GM23338 (cell line): Measurements from ENCODE around the gene UBA6. TPM values are rescaled to one million over a fixed set of nuclear protein-coding genes. Genes with fewer than 3 reads are reported as not detected.

Experiments used
- ATAC-seq: fragments of 200-7000 bp; cut with Tn5 transposase; 3 replicates; pipeline ENCODE4 v1.9.1; 2020
- DNase-seq: peaks from one replicate; pipeline ENCODE4 v3.0.0-alpha.2; 2015; ENCODE audit warnings: low spot score
- H2AFZ ChIP-seq: fragments of 200-600 bp; sonication (generic); 2 replicates; pipeline ENCODE4 v1.8.0; 2016; ENCODE audit warnings: antibody characterized with exemption, mild to moderate bottlenecking, moderate library complexity
- H3F3A ChIP-seq: fragments of 200-600 bp; sonication (generic); replicated peaks from 2 replicates; pipeline ENCODE4 v1.8.0; 2017; ENCODE audit warnings: antibody characterized with exemption, mixed run types, low read depth
- H3K27ac ChIP-seq: fragments of 200-600 bp; sonication (generic); 2 replicates; pipeline ENCODE4 v1.6.1; 2016; ENCODE audit warnings: low read depth
- H3K27me3 ChIP-seq: fragments of 200-600 bp; sonication (generic); 2 replicates; pipeline ENCODE4 v1.8.0; 2016; ENCODE audit warnings: mild to moderate bottlenecking, mixed run types, moderate library complexity; ENCODE audit not compliant: insufficient read depth
- H3K36me3 ChIP-seq: fragments of 200-600 bp; sonication (generic); 2 replicates; pipeline ENCODE4 v1.8.0; 2016; ENCODE audit warnings: mild to moderate bottlenecking; ENCODE audit not compliant: insufficient read depth
- H3K4me1 ChIP-seq: fragments of 200-600 bp; sonication (generic); 2 replicates; pipeline ENCODE4 v1.8.0; 2016; ENCODE audit warnings: mild to moderate bottlenecking, moderate library complexity; ENCODE audit not compliant: insufficient read depth
- H3K4me2 ChIP-seq: fragments of 200-600 bp; sonication (generic); 2 replicates; pipeline ENCODE4 v1.7.1; 2017; ENCODE audit warnings: mixed run types
- H3K4me3 ChIP-seq: fragments of 200-600 bp; sonication (generic); 2 replicates; pipeline ENCODE4 v1.6.1; 2016; ENCODE audit warnings: mixed run types
- H3K79me2 ChIP-seq: fragments of 200-600 bp; sonication (generic); replicated peaks from 2 replicates; pipeline ENCODE4 v1.8.0; 2017; ENCODE audit warnings: mild to moderate bottlenecking; ENCODE audit not compliant: insufficient read depth
- H3K9me2 ChIP-seq: fragments of 200-600 bp; sonication (generic); 2 replicates; pipeline ENCODE4 v1.8.0; 2017; ENCODE audit not compliant: insufficient read depth
- H4K20me1 ChIP-seq: fragments of 200-600 bp; sonication (generic); replicated peaks from 2 replicates; pipeline ENCODE4 v1.8.0; 2017; ENCODE audit warnings: mild to moderate bottlenecking; ENCODE audit not compliant: insufficient read depth
- H3K27ac Mint-ChIP-seq: 2 replicates; pipeline ENCODE4 v1.8.0; 2020; ENCODE audit warnings: inconsistent platforms, mild to moderate bottlenecking, moderate library complexity, mixed read lengths
- H3K27me3 Mint-ChIP-seq: 3 replicates; pipeline ENCODE4 v1.8.0; 2022; ENCODE audit warnings: low read depth, mild to moderate bottlenecking, moderate library complexity, mixed read lengths, inconsistent platforms; ENCODE audit not compliant: insufficient read depth, poor library complexity
- H3K36me3 Mint-ChIP-seq: 3 replicates; pipeline ENCODE4 v1.8.0; 2021; ENCODE audit warnings: low read depth, mild to moderate bottlenecking, inconsistent platforms, moderate library complexity, mixed read lengths
- H3K4me1 Mint-ChIP-seq: 3 replicates; pipeline ENCODE4 v1.8.0; 2020; ENCODE audit warnings: mild to moderate bottlenecking, inconsistent platforms, mixed read lengths
- H3K4me3 Mint-ChIP-seq: 3 replicates; pipeline ENCODE4 v1.8.0; 2021; ENCODE audit warnings: moderate library complexity, mild to moderate bottlenecking, inconsistent platforms, mixed read lengths
- H3K9me3 Mint-ChIP-seq: 3 replicates; pipeline ENCODE4 v1.8.0; 2020; ENCODE audit warnings: moderate library complexity, mild to moderate bottlenecking, inconsistent platforms, mixed read lengths
- CREB1 ChIP-seq: fragments of 250-450 bp; sonication (Bioruptor Pico); IDR thresholded peaks from 2 replicates; pipeline ENCODE4 v1.5.0; 2020; ENCODE audit warnings: low read depth, mild to moderate bottlenecking, moderate library complexity
- CTCF ChIP-seq, 2 experiments: fragments of 200-600 bp in 1 of 2; sonication (generic) in 1 of 2; conservative IDR thresholded peaks; 2 replicates each; pipeline versions ENCODE4 v1.5.1 to v1.6.1; 2016 to 2017; ENCODE audit warnings: antibody characterized with exemption in 2 of 2, low read depth in 2 of 2, mild to moderate bottlenecking in 2 of 2, moderate library complexity in 1 of 2
- ETS1 ChIP-seq: IDR thresholded peaks from 2 replicates; pipeline ENCODE4 v1.6.1; 2016; ENCODE audit warnings: antibody characterized with exemption
- EZH2 ChIP-seq: fragments of 200-600 bp; sonication (generic); IDR thresholded peaks from one replicate; pipeline ENCODE4 v1.8.0; 2017; ENCODE audit warnings: antibody characterized with exemption, mild to moderate bottlenecking, low read depth; ENCODE audit not compliant: unreplicated experiment
- EZH2phosphoT487 ChIP-seq: fragments of 200-600 bp; sonication (generic); IDR thresholded peaks from one replicate; pipeline ENCODE4 v1.8.1; 2018; ENCODE audit warnings: antibody characterized with exemption; ENCODE audit not compliant: unreplicated experiment
- JUNB ChIP-seq: IDR thresholded peaks from one replicate; pipeline ENCODE4 v1.6.1; 2016; ENCODE audit warnings: antibody characterized with exemption; ENCODE audit not compliant: unreplicated experiment
- POLR2AphosphoS5 ChIP-seq: IDR thresholded peaks from 2 replicates; pipeline ENCODE4 v1.6.1; 2016; ENCODE audit warnings: antibody characterized with exemption, low read depth
- REST ChIP-seq: IDR thresholded peaks from one replicate; pipeline ENCODE4 v1.6.1; 2018; ENCODE audit warnings: antibody characterized with exemption; ENCODE audit not compliant: unreplicated experiment
- ZNF331 ChIP-seq: fragments of 250-450 bp; sonication (Bioruptor Pico); IDR thresholded peaks from 2 replicates; pipeline ENCODE4 v1.5.0; 2020; ENCODE audit warnings: low read depth, mild to moderate bottlenecking, moderate library complexity
- polyA plus RNA-seq: library from polyadenylated mRNA; unstranded; fragments of >200 nt; fragmentation: Nextera tagmentation; extraction: Ambion mirVana; gene quantifications from 2 replicates; pipeline ENCODE4 v1.2.1, GENCODE V29; 2016
- total RNA-seq: library from RNA; depleted of rRNA; stranded (reverse); fragments of >200 nt; shearing (Covaris generic); gene quantifications from 2 replicates; pipeline ENCODE4 v1.2.3, GENCODE V29; 2014

The UBA6 gene
- total and polyA plus RNA-seq, 2 experiments from 2014 or later: 17.6 to 77.3 TPM

- no peaks in the 10 kb centered on the region for H3K79me2 ChIP-seq
- Mint-ChIP-seq H3K27me3 (peaks cover 2% of the 10 kb centered on the region), H3K4me3 (no peak overlapping the region), H3K27ac (peak overlapping the region; percentile 64; the same call in 1 of the 2 replicates), H3K9me3 (peaks cover 3% of the 10 kb centered on the region; the same call in 1 of the 3 replicates), H3K36me3 (peaks cover 34% of the 10 kb centered on the region), H3K4me1 (peaks cover 25% of the 10 kb centered on the region)
- H3K27ac ChIP-seq: peak overlapping the region; percentile 66
- H3F3A ChIP-seq: no peaks in the 10 kb centered on the region
- H3K27me3 ChIP-seq: no peaks in the 10 kb centered on the region
- no peak overlapping the region for H3K4me2 ChIP-seq
- no peak for DNase-seq
- no peaks in the 10 kb centered on the region for H3K4me1 ChIP-seq
- peaks cover 12% of the 10 kb centered on the region; the same call in 1 of the 2 replicates for H3K9me2 ChIP-seq
- H2AFZ ChIP-seq: no peak overlapping the region
- no peaks in the 10 kb centered on the region for H3K36me3 ChIP-seq
- ATAC-seq: no peak
- no peak overlapping the region for H3K4me3 ChIP-seq
- TF ChIP-seq REST: no peak
- TF ChIP-seq EZH2phosphoT487: no peak
- no peak for TF ChIP-seq EZH2
- TF ChIP-seq POLR2AphosphoS5: no peak
- no peak for TF ChIP-seq ETS1
- no peaks in the 10 kb centered on the region for H4K20me1 ChIP-seq
Measured at GRCh38 chr4:67721315-67721769, 20.4 kb upstream of the UBA6 start.

GRCh38 chr4:67719953-67720617 is 19.1 kb upstream of the UBA6 start:
- ATAC-seq: no peak
- H3K36me3 ChIP-seq: no peaks in the 10 kb centered on the region
- H2AFZ ChIP-seq: no peak overlapping the region
- H3K36me3 Mint-ChIP-seq: peaks cover 41% of the 10 kb centered on the region
- H3K4me1 Mint-ChIP-seq: peaks cover 25% of the 10 kb centered on the region
- peaks cover 9% of the 10 kb centered on the region; the same call in 1 of the 2 replicates for H3K9me2 ChIP-seq
- H3K4me3 ChIP-seq: no peak overlapping the region
- H3F3A ChIP-seq: no peaks in the 10 kb centered on the region
- H3K27me3 Mint-ChIP-seq: peaks cover 4% of the 10 kb centered on the region
- H4K20me1 ChIP-seq: no peaks in the 10 kb centered on the region
- H3K4me3 Mint-ChIP-seq: no peak overlapping the region
- H3K4me2 ChIP-seq: no peak overlapping the region
- H3K4me1 ChIP-seq: no peaks in the 10 kb centered on the region
- peaks cover 7% of the 10 kb centered on the region; the same call in 1 of the 3 replicates for H3K9me3 Mint-ChIP-seq
- H3K27ac Mint-ChIP-seq: no peak overlapping the region
- no peaks in the 10 kb centered on the region for H3K27me3 ChIP-seq
- DNase-seq: no peak
- H3K27ac ChIP-seq: no peak overlapping the region
- no peaks in the 10 kb centered on the region for H3K79me2 ChIP-seq
- no peak for TF ChIP-seq CTCF (conservative IDR thresholded peaks at IDR 0.05; ENCODE audit: low read depth in 2 of 2)
- no peak for TF ChIP-seq POLR2AphosphoS5
- no peak for TF ChIP-seq JUNB
- TF ChIP-seq ZNF331 (CRISPR knock-in tag): no peak
- TF ChIP-seq CREB1: no peak
